A549 (cell line): ENCODE results near the gene PCDHGA9. TPM values are rescaled to one million over a fixed set of nuclear protein-coding genes. Genes with fewer than 3 reads are reported as not detected.

ENCODE experiments used
- ATAC-seq, 2 experiments: fragments of 200-7000 bp in 1 of 2; fragments of >200 bp in 1 of 2; cut with Nextera tagmentation in 1 of 2; cut with Tn5 transposase in 1 of 2; 3 replicates each; pipeline versions ENCODE4 v1.8.0 to v1.9.1; 2018 to 2020; ENCODE audit warnings: mild to moderate bottlenecking in 1 of 2, moderate library complexity in 1 of 2
- CTCF ChIA-PET: fragments of 300-600 bp; sonication (Branson Sonifier 250); formaldehyde crosslinking; extraction: SDS; loops from one replicate; lab custom pipeline; 2021; ENCODE audit warnings: antibody characterized with exemption, inconsistent platforms; lab: Yijun Ruan, JAX
- POLR2A ChIA-PET: fragments of 350-600 bp; formaldehyde crosslinking; extraction: SDS; loops from one replicate; lab custom pipeline; 2021; ENCODE audit warnings: antibody characterized with exemption, inconsistent platforms; lab: Yijun Ruan, JAX
- DNase-seq, 2 experiments: peaks; one replicate each; pipeline versions ENCODE4 v3.0.0 to v3.0.0-alpha.2; 2011 to 2016; ENCODE audit warnings: low read depth in 1 of 2, low spot score in 1 of 2
- FAIRE-seq: peaks from 2 replicates; lab custom pipeline; 2011; peaks lifted over from hg19 to GRCh38; lab: Jason Lieb, UNC
- H3K27ac ChIP-seq, 2 experiments: fragments of >200 bp; sonication (Bioruptor Twin); formaldehyde crosslinking; 3 replicates each; pipeline ENCODE4 v1.5.1; 2016 to 2017
- H3K4me1 ChIP-seq: fragments of >200 bp; sonication (Bioruptor Twin); formaldehyde crosslinking; 3 replicates; pipeline ENCODE4 v1.6.1; 2016
- H3K4me2 ChIP-seq: fragments of >200 bp; sonication (Bioruptor Twin); formaldehyde crosslinking; 3 replicates; pipeline ENCODE4 v1.6.1; 2016
- H3K4me3 ChIP-seq: fragments of >200 bp; sonication (Bioruptor Twin); formaldehyde crosslinking; 3 replicates; pipeline ENCODE4 v1.5.1; 2016
- H3K9me3 ChIP-seq: fragments of >200 bp; sonication (Bioruptor Twin); formaldehyde crosslinking; 3 replicates; pipeline ENCODE4 v1.6.1; 2016
- BCL3 ChIP-seq: fragments of >200 bp; sonication (Bioruptor Twin); formaldehyde crosslinking; IDR thresholded peaks from 3 replicates; pipeline ENCODE4 v1.6.1; 2016
- BHLHE40 ChIP-seq: IDR thresholded peaks from 2 replicates; pipeline ENCODE4 v1.6.1; 2012; ENCODE audit warnings: low read depth, low read length, inconsistent platforms
- CEBPB ChIP-seq, 2 experiments: fragments of >200 bp in 1 of 2; sonication (Bioruptor Twin) in 1 of 2; formaldehyde crosslinking in 1 of 2; IDR thresholded peaks; 2 replicates each; pipeline ENCODE4 v1.6.1; 2012 to 2016
- CHD2 ChIP-seq: fragments of 150-350 bp; IDR thresholded peaks from 2 replicates; pipeline ENCODE4 v1.6.1; 2014; ENCODE audit warnings: low read length; ENCODE audit not compliant: partially characterized antibody
- EHMT2 ChIP-seq: fragments of 200-600 bp; sonication (generic); IDR thresholded peaks from 2 replicates; pipeline ENCODE4 v1.6.1; 2016; ENCODE audit warnings: antibody characterized with exemption, low read depth, mild to moderate bottlenecking, moderate library complexity
- EP300 ChIP-seq, 2 experiments: fragments of >200 bp; sonication (Bioruptor Twin); formaldehyde crosslinking; IDR thresholded peaks; 2 replicates in 1 of 2; 3 replicates in 1 of 2; pipeline ENCODE4 v1.6.1; 2016 to 2017
- FOXS1 ChIP-seq: fragments of 250-450 bp; sonication (Bioruptor Pico); IDR thresholded peaks from 2 replicates; pipeline ENCODE4 v1.5.0; 2020; ENCODE audit warnings: mild to moderate bottlenecking, moderate library complexity
- HES2 ChIP-seq: fragments of >200 bp; sonication (Bioruptor Twin); formaldehyde crosslinking; IDR thresholded peaks from 2 replicates; pipeline ENCODE4 v1.6.1; 2016
- HEYL ChIP-seq: fragments of 250-450 bp; sonication (Bioruptor Pico); IDR thresholded peaks from 2 replicates; pipeline ENCODE4 v1.8.0; 2021; ENCODE audit warnings: mild to moderate bottlenecking, moderate library complexity
- HMGXB4 ChIP-seq: fragments of 250-450 bp; sonication (Bioruptor Pico); IDR thresholded peaks from 2 replicates; pipeline ENCODE4 v1.5.0; 2021; ENCODE audit warnings: mild to moderate bottlenecking, moderate library complexity, borderline replicate concordance
- HOXB13 ChIP-seq: fragments of 250-450 bp; sonication (Bioruptor Pico); IDR thresholded peaks from 2 replicates; pipeline ENCODE4 v1.5.0; 2020; ENCODE audit warnings: low read depth, mild to moderate bottlenecking, moderate library complexity
- KDM1A ChIP-seq: fragments of 200-600 bp; sonication (generic); IDR thresholded peaks from 2 replicates; pipeline ENCODE4 v1.6.1; 2016; ENCODE audit warnings: low read depth, mild to moderate bottlenecking
- NR3C1 ChIP-seq: fragments of >200 bp; sonication (Bioruptor Twin); formaldehyde crosslinking; IDR thresholded peaks from 3 replicates; pipeline ENCODE4 v1.6.1; 2017
- PHF8 ChIP-seq: fragments of 200-600 bp; sonication (generic); IDR thresholded peaks from 2 replicates; pipeline ENCODE4 v1.6.1; 2016; ENCODE audit warnings: low read depth, mild to moderate bottlenecking, antibody characterized with exemption, moderate library complexity, borderline replicate concordance
- POLR2AphosphoS2 ChIP-seq: conservative IDR thresholded peaks from 2 replicates; pipeline ENCODE4 v1.6.1; 2012; ENCODE audit warnings: low read length, improper control_type of control experiment, inconsistent platforms
- RFX5 ChIP-seq: fragments of 450-650 bp; IDR thresholded peaks from 2 replicates; pipeline ENCODE4 v1.7.1; 2014; ENCODE audit warnings: antibody characterized with exemption, mild to moderate bottlenecking, moderate library complexity
- RNF2 ChIP-seq: fragments of 200-600 bp; sonication (generic); IDR thresholded peaks from 2 replicates; pipeline ENCODE4 v1.6.1; 2016; ENCODE audit warnings: low read depth, mild to moderate bottlenecking, antibody characterized with exemption, moderate library complexity, borderline replicate concordance
- SMC3 ChIP-seq: fragments of >200 bp; sonication (Bioruptor Twin); formaldehyde crosslinking; IDR thresholded peaks from 3 replicates; pipeline ENCODE4 v1.6.1; 2018; ENCODE audit warnings: inconsistent platforms
- ZC3H11A ChIP-seq: fragments of 450-650 bp; IDR thresholded peaks from 2 replicates; pipeline ENCODE4 v1.6.1; 2014; ENCODE audit warnings: antibody characterized with exemption, mild to moderate bottlenecking
- ZFP36 ChIP-seq: fragments of 450-650 bp; IDR thresholded peaks from 2 replicates; pipeline ENCODE4 v1.6.1; 2014; ENCODE audit warnings: borderline replicate concordance; ENCODE audit not compliant: partially characterized antibody
- ZNF302 ChIP-seq: fragments of 250-450 bp; sonication (Bioruptor Pico); IDR thresholded peaks from 2 replicates; pipeline ENCODE4 v1.9.0; 2021; ENCODE audit warnings: inconsistent platforms, mild to moderate bottlenecking, moderate library complexity
- WGBS: methylation state at CpG from one replicate; pipeline ENCODE4 v1.1.6; 2017; ENCODE audit errors: missing lambda C conversion rate; 5-methylcytosine and 5-hydroxymethylcytosine counted together
- polyA plus RNA-seq, 4 experiments: library from polyadenylated mRNA; depleted of rRNA in 3 of 4; stranded (reverse); fragments of >200 nt; fragmentation: RNase III in 1 of 4; extraction: RNeasy Plus Mini Kit Qiagen cat#74134 plus additional on column Dnase treatment in 1 of 4; gene quantifications; 2 replicates in 3 of 4; 3 replicates in 1 of 4; pipeline ENCODE4 v1.2.3, GENCODE V29; 2011 to 2017
- TF ChIP-seq, protein P1 (sequence below): fragments of 250-450 bp; sonication (Bioruptor Pico); IDR thresholded peaks from 2 replicates; pipeline ENCODE4 v1.5.0; 2020; ENCODE audit warnings: low read depth, mild to moderate bottlenecking, moderate library complexity
- TF ChIP-seq, protein P2 (sequence below): IDR thresholded peaks from 2 replicates; pipeline ENCODE4 v1.6.1; 2012
- TF ChIP-seq, protein P3 (sequence below): fragments of 150-350 bp; IDR thresholded peaks from 2 replicates; pipeline ENCODE4 v1.6.1; 2014; ENCODE audit warnings: low read depth, mild to moderate bottlenecking, low read length
- TF ChIP-seq, protein P4 (sequence below): fragments of 200-600 bp; sonication (generic); IDR thresholded peaks from 2 replicates; pipeline ENCODE4 v1.6.1; 2016; ENCODE audit warnings: antibody characterized with exemption, mild to moderate bottlenecking, moderate library complexity

The PCDHGA9 gene
- polyA plus RNA-seq, 2 of the 4 experiments (the other 2 are of a cell fraction) = 0.03 to 0.22 TPM

DNA sequence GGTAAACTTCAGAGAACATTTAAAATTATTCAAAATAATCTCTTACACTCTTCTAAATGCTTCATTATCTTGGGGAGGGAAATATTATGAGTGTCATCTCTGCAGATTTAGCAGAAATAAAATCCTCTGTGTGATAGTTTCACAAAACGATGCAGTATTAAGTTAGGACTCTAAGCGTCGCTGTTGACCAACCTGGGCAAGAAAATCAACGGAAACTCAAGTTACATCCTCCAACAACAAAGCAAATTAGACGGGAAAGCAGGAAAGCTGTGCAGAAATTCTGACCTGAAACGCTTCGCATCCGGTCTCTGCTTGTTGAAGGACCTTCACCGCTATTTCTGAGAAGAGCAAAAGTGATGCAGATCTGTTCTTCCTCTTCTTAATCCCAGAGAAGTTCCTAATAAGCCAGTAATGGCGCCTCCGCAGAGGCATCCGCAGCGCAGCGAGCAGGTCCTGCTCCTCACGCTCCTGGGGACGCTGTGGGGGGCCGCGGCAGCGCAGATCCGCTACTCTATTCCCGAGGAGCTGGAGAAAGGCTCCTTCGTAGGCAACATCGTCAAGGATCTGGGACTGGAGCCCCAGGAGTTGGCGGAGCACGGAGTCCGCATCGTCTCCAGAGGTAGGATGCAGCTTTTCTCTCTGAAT is 28.8 kb upstream of the PCDHGA9 start, which contains the start of gene PCDHGA6:
PCDHGA6 (plus strand) TSS at position 219 of the 645 bp plus-strand sequence; CDS start at position 412, 193 bp downstream.
- FAIRE-seq (no peak), ATAC-seq (no peak)
- no peak within 1 kb of the TSS for H3K4me2 ChIP-seq
- TF ChIP-seq CHD2 = no peak
- TF ChIP-seq CEBPB (IDR thresholded peaks at IDR 0.05) = no peak
- no peak for TF ChIP-seq ZFP36
- TF ChIP-seq POLR2AphosphoS2 = no peak
- no peak for TF ChIP-seq ZC3H11A
- no peak for TF ChIP-seq RNF2
- TF ChIP-seq NR3C1 = no peak
- no peak for TF ChIP-seq KDM1A
- no peak for TF ChIP-seq FOXS1 (CRISPR knock-in tag)
- TF ChIP-seq HMGXB4 (CRISPR knock-in tag) = no peak
- no peak for TF ChIP-seq HES2
- TF ChIP-seq EHMT2 = no peak
- no peak for TF ChIP-seq BHLHE40
- TF ChIP-seq, all 56 proteins: peak for 0
- DNase-seq = no peak
- ChIA-PET POLR2A (no interaction called here), CTCF (interaction anchor here (0.8 to 2.5 kb wide), 4 partner anchors 9 to 190 kb away, joined by 3 to 10 read pairs (median 6); partner anchors contain the start of genes PCDHGA5 and PCDHGB1)
- Histone ChIP-seq H3K4me1 (no peaks in the 10 kb centered on the region), H3K27ac (no peak within 1 kb of the TSS), H3K4me3 (no peak within 1 kb of the TSS), H3K9me3 (peaks cover 55% of the 10 kb centered on the region)
- WGBS = 73% methylated on average over 27 of the region's 27 CpGs

- Histone ChIP-seq H3K4me1 (no peaks in the 10 kb centered on the region), H3K9me3 (peaks cover 55% of the 10 kb centered on the region), H3K4me2 (no peak overlapping the region), H3K27ac (no peak overlapping the region), H3K4me3 (no peak overlapping the region)
- 55% methylated on average over 13 of the region's 14 CpGs for WGBS
- CTCF ChIA-PET = interaction anchor here (0.8 to 2.5 kb wide), 4 partner anchors 10 to 189 kb away, joined by 3 to 10 read pairs (median 6); partner anchors contain the start of genes PCDHGA5 and PCDHGB1
- no peak for DNase-seq
- no peak for TF ChIP-seq EP300 (IDR thresholded peaks at IDR 0.05)
- TF ChIP-seq, protein P1, sequence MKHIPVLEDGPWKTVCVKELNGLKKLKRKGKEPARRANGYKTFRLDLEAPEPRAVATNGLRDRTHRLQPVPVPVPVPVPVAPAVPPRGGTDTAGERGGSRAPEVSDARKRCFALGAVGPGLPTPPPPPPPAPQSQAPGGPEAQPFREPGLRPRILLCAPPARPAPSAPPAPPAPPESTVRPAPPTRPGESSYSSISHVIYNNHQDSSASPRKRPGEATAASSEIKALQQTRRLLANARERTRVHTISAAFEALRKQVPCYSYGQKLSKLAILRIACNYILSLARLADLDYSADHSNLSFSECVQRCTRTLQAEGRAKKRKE (CRISPR knock-in tag) = no peak
- TF ChIP-seq, protein P2, sequence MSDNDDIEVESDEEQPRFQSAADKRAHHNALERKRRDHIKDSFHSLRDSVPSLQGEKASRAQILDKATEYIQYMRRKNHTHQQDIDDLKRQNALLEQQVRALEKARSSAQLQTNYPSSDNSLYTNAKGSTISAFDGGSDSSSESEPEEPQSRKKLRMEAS = no peak
- no peak for TF ChIP-seq PHF8
- no peak for TF ChIP-seq RFX5
- no peak for TF ChIP-seq ZC3H11A
- no peak for TF ChIP-seq FOXS1 (CRISPR knock-in tag)
- TF ChIP-seq, protein P3, sequence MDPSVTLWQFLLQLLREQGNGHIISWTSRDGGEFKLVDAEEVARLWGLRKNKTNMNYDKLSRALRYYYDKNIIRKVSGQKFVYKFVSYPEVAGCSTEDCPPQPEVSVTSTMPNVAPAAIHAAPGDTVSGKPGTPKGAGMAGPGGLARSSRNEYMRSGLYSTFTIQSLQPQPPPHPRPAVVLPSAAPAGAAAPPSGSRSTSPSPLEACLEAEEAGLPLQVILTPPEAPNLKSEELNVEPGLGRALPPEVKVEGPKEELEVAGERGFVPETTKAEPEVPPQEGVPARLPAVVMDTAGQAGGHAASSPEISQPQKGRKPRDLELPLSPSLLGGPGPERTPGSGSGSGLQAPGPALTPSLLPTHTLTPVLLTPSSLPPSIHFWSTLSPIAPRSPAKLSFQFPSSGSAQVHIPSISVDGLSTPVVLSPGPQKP = no peak
- TF ChIP-seq HEYL (CRISPR knock-in tag) = no peak
- no peak for TF ChIP-seq NR3C1
- no peak for TF ChIP-seq BHLHE40
- TF ChIP-seq, protein P4, sequence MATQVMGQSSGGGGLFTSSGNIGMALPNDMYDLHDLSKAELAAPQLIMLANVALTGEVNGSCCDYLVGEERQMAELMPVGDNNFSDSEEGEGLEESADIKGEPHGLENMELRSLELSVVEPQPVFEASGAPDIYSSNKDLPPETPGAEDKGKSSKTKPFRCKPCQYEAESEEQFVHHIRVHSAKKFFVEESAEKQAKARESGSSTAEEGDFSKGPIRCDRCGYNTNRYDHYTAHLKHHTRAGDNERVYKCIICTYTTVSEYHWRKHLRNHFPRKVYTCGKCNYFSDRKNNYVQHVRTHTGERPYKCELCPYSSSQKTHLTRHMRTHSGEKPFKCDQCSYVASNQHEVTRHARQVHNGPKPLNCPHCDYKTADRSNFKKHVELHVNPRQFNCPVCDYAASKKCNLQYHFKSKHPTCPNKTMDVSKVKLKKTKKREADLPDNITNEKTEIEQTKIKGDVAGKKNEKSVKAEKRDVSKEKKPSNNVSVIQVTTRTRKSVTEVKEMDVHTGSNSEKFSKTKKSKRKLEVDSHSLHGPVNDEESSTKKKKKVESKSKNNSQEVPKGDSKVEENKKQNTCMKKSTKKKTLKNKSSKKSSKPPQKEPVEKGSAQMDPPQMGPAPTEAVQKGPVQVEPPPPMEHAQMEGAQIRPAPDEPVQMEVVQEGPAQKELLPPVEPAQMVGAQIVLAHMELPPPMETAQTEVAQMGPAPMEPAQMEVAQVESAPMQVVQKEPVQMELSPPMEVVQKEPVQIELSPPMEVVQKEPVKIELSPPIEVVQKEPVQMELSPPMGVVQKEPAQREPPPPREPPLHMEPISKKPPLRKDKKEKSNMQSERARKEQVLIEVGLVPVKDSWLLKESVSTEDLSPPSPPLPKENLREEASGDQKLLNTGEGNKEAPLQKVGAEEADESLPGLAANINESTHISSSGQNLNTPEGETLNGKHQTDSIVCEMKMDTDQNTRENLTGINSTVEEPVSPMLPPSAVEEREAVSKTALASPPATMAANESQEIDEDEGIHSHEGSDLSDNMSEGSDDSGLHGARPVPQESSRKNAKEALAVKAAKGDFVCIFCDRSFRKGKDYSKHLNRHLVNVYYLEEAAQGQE = no peak
- no peak for TF ChIP-seq HES2
- no peak for TF ChIP-seq KDM1A
- TF ChIP-seq SMC3 = no peak
- no peak for TF ChIP-seq BCL3
- TF ChIP-seq CHD2 = no peak
- TF ChIP-seq ZNF302 = no peak
- TF ChIP-seq HOXB13 (CRISPR knock-in tag) = no peak
- no peak for ATAC-seq
- POLR2A ChIA-PET = no interaction called here
- no peak for FAIRE-seq
Measured at GRCh38 chr5:141374627-141375026, 28.0 kb upstream of the PCDHGA9 start.
